Psoas muscle (tissue), 8 donors: ENCODE results near the gene F2RL3. TPM values are rescaled to one million over a fixed set of nuclear protein-coding genes. Genes with fewer than 3 reads are reported as not detected.

Experiments used
- ATAC-seq, 4 donors: fragments of 200-7000 bp; cut with Tn5 transposase; one replicate each; pipeline ENCODE4 v1.9.1; 2020; ENCODE audit warnings: moderate library complexity in 3 of 4, mild to moderate bottlenecking in 2 of 4
- DNase-seq, 2 donors: peaks; one replicate each; pipeline ENCODE4 v3.0.0-alpha.2; 2020
- H3K27ac ChIP-seq: fragments of 200-600 bp; one replicate; pipeline ENCODE4 v1.8.0; 2022
- H3K27me3 ChIP-seq, 3 donors: fragments of 200-600 bp in 1 of 3; one replicate each; pipeline versions ENCODE4 v1.6.1 to v1.8.0; 2013 to 2022; ENCODE audit warnings: low read length in 2 of 3, mild to moderate bottlenecking in 2 of 3, moderate library complexity in 1 of 3; ENCODE audit not compliant: insufficient read depth in 3 of 3
- H3K36me3 ChIP-seq, 2 donors: fragments of 200-600 bp in 1 of 2; one replicate each; pipeline versions ENCODE4 v1.6.1 to v1.8.0; 2013 to 2022; ENCODE audit warnings: low read depth in 1 of 2, mild to moderate bottlenecking in 1 of 2, moderate library complexity in 1 of 2; ENCODE audit not compliant: insufficient read depth in 1 of 2
- H3K4me1 ChIP-seq: fragments of 200-600 bp; one replicate; pipeline ENCODE4 v1.8.0; 2022
- H3K4me3 ChIP-seq: fragments of 200-600 bp; one replicate; pipeline ENCODE4 v1.8.0; 2022; ENCODE audit warnings: mild to moderate bottlenecking
- H3K9me3 ChIP-seq: fragments of 200-600 bp; one replicate; pipeline ENCODE4 v1.8.0; 2022
- CTCF ChIP-seq: fragments of 200-600 bp; IDR thresholded peaks from one replicate; pipeline ENCODE4 v1.8.0; 2022; ENCODE audit warnings: antibody characterized with exemption
- WGBS, 3 donors: extraction: QIAGEN DNeasy Blood & Tissue Kit; methylation state at CpG; one replicate each; pipeline versions ENCODE4 v1.1.6 to v1.1.7; 2013; 5-methylcytosine and 5-hydroxymethylcytosine counted together
- intact Hi-C, 2 donors: fragments of 100-400 bp; cut with DNase I; formaldehyde crosslinking; loops; one replicate each; pipeline versions ENCODE4 v1.11.0 to v1.14.2; 2022
- polyA plus RNA-seq, 3 donors: library from polyadenylated mRNA; stranded (reverse); fragments of 200-250 nt; gene quantifications; one replicate each; pipeline ENCODE4 v1.2.3, GENCODE V29; 2013
- total RNA-seq, 4 donors: library from RNA; stranded (reverse); fragmentation: NEBNext Ultra II Directional in 2 of 4; extraction: Animal tissue kit (Norgen Biotek cat#: 25700) in 2 of 4; gene quantifications; one replicate each; pipeline versions ENCODE4 v1.2.1 to v1.2.4, GENCODE V29; 2021 to 2023
- donor health status: healthy with polysubstance abuse.
- donor health status: DM: no; HTN: no; CAD: no; lungs with moderate emphysema.
- donor health status: Bipolar disorder and iron deficiency.
- donor health status: healthy.
- donor health status: DM: yes; HTN: yes; CAD: no.
- donor health status: DM: no; HTN: no; CAD: no.
- donor health status: DM: no; HTN: no; CAD: no.
- donor health status: DM: yes; HTN: yes; CAD: no.

The F2RL3 gene
- total and polyA plus RNA-seq, 7 donors: 0.27 to 4.5 (median 1.4) TPM

GRCh38 chr19:16890461-16891184 is 1.8 kb downstream of the F2RL3 start:
- Histone ChIP-seq H3K4me3 (no peak overlapping the region), H3K36me3 (no peaks in the 10 kb centered on the region), H3K27me3 (peaks cover 0 to 33% (median 7%) of the 10 kb centered on the region in 3 donors), H3K27ac (no peak overlapping the region), H3K4me1 (peaks cover 4% of the 10 kb centered on the region), H3K9me3 (no peaks in the 10 kb centered on the region)
- intact Hi-C loops: no loop called here
- WGBS, 3 donors: 85 to 88% (median 86%) methylated on average over 24 of the region's 24 CpGs
- DNase-seq: no peak
- no peak for TF ChIP-seq CTCF
- ATAC-seq: no peak

- ATAC-seq: no peak
- Histone ChIP-seq H3K4me1 (peaks cover 4% of the 10 kb centered on the region), H3K9me3 (no peaks in the 10 kb centered on the region), H3K27ac (no peak overlapping the region), H3K4me3 (no peak overlapping the region), H3K36me3 (no peaks in the 10 kb centered on the region), H3K27me3 (peaks cover 0 to 43% (median 14%) of the 10 kb centered on the region in 3 donors)
- 68 to 73% (median 72%) methylated on average over 12 of the region's 12 CpGs for WGBS, 3 donors
- no peak for TF ChIP-seq CTCF
- intact Hi-C loops: no loop called here
- DNase-seq: no peak
Measured at GRCh38 chr19:16891696-16892382, 3.0 kb downstream of the F2RL3 start.

GRCh38 chr19:16892436-16892835 is 3.6 kb downstream of the F2RL3 start:
- no peak overlapping the region for H3K27ac ChIP-seq
- H3K36me3 ChIP-seq: no peaks in the 10 kb centered on the region
- intact Hi-C loops: no loop called here
- no peak overlapping the region for H3K4me3 ChIP-seq
- DNase-seq (no peak), ATAC-seq (no peak)
- no peak for TF ChIP-seq CTCF
- no peaks in the 10 kb centered on the region for H3K9me3 ChIP-seq
- peaks cover 0 to 45% (median 14%) of the 10 kb centered on the region in 3 donors for H3K27me3 ChIP-seq
- peaks cover 4% of the 10 kb centered on the region for H3K4me1 ChIP-seq
- WGBS, 3 donors: 46 to 60% (median 57%) methylated on average over 4 of the region's 4 CpGs

- DNase-seq (peak in 1 of 2 donors; percentile 44), ATAC-seq (no peak)
- TF ChIP-seq CTCF: no peak
- Histone ChIP-seq H3K4me3 (no peak overlapping the region), H3K27ac (no peak overlapping the region), H3K4me1 (peaks cover 4% of the 10 kb centered on the region), H3K36me3 (no peaks in the 10 kb centered on the region), H3K27me3 (peaks cover 0 to 48% (median 15%) of the 10 kb centered on the region in 3 donors), H3K9me3 (no peaks in the 10 kb centered on the region)
- intact Hi-C loops: no loop called here
- 73 to 77% (median 76%) methylated on average over 19 of the region's 19 CpGs for WGBS, 3 donors
Measured at GRCh38 chr19:16892868-16893685, 4.3 kb downstream of the F2RL3 start.
